Trophoblast cell (in vitro differentiated cells and primary cell): ENCODE measurements around the gene PPEF2.
A peak's percentile ranks its signal among the peaks of the same experiment; 100 is the strongest.
"Not testable (repeated sequence)": the region's sequence is repeated elsewhere in the genome, so short reads cannot be mapped to it uniquely, and the experiment has no call there.

Source experiments
- DNase-seq, 2 donors: peaks; one replicate each; pipeline ENCODE4 v3.0.0-alpha.2; 2016
- H2AFZ ChIP-seq: 2 replicates; pipeline ENCODE4 v1.6.1; 2013; ENCODE audit warnings: low read length, moderate library complexity, mild to moderate bottlenecking; ENCODE audit not compliant: insufficient read depth, poor library complexity
- H2AK5ac ChIP-seq: 2 replicates; pipeline ENCODE4 v1.6.1; 2013; ENCODE audit warnings: mild to moderate bottlenecking, low read length
- H2BK120ac ChIP-seq: 2 replicates; pipeline ENCODE4 v1.6.1; 2013; ENCODE audit warnings: low read length, mild to moderate bottlenecking, moderate library complexity; ENCODE audit not compliant: insufficient read depth, poor library complexity
- H2BK12ac ChIP-seq: 2 replicates; pipeline ENCODE4 v1.6.1; 2013; ENCODE audit warnings: mild to moderate bottlenecking, low read length, moderate library complexity
- H2BK5ac ChIP-seq: 2 replicates; pipeline ENCODE4 v1.6.1; 2013; ENCODE audit warnings: low read length, low read depth, moderate library complexity, mild to moderate bottlenecking; ENCODE audit not compliant: poor library complexity
- H3K14ac ChIP-seq: 2 replicates; pipeline ENCODE4 v1.6.1; 2013; ENCODE audit warnings: mild to moderate bottlenecking, low read length
- H3K18ac ChIP-seq: 2 replicates; pipeline ENCODE4 v1.6.1; 2013; ENCODE audit warnings: mild to moderate bottlenecking, low read length
- H3K23ac ChIP-seq: 2 replicates; pipeline ENCODE4 v1.6.1; 2013; ENCODE audit warnings: low read length
- H3K27ac ChIP-seq: 2 replicates; pipeline ENCODE4 v1.5.1; 2013; ENCODE audit warnings: low read depth, mild to moderate bottlenecking, inconsistent platforms, low read length, moderate library complexity
- H3K27me3 ChIP-seq: 2 replicates; pipeline ENCODE4 v1.6.1; 2013; ENCODE audit warnings: inconsistent platforms, mild to moderate bottlenecking, low read length, moderate library complexity; ENCODE audit not compliant: insufficient read depth
- H3K36me3 ChIP-seq, 2 experiments: 1 replicate in 1 of 2; 2 replicates in 1 of 2; pipeline ENCODE4 v1.6.1; 2013; ENCODE audit warnings: low read length in 2 of 2, mild to moderate bottlenecking in 2 of 2, moderate library complexity in 1 of 2; ENCODE audit not compliant: insufficient read depth in 2 of 2, control insufficient read depth in 1 of 2
- H3K4ac ChIP-seq: 2 replicates; pipeline ENCODE4 v1.6.1; 2013; ENCODE audit warnings: low read depth, mild to moderate bottlenecking, low read length, moderate library complexity
- H3K4me1 ChIP-seq, 2 experiments: 1 replicate in 1 of 2; 2 replicates in 1 of 2; pipeline ENCODE4 v1.6.1; 2013; ENCODE audit warnings: low read length in 2 of 2, mild to moderate bottlenecking in 2 of 2, moderate library complexity in 1 of 2; ENCODE audit not compliant: insufficient read depth in 2 of 2, control insufficient read depth in 1 of 2
- H3K4me2 ChIP-seq: 2 replicates; pipeline ENCODE4 v1.6.1; 2013; ENCODE audit warnings: inconsistent platforms, mild to moderate bottlenecking, low read length, moderate library complexity
- H3K4me3 ChIP-seq: 2 replicates; pipeline ENCODE4 v1.5.1; 2013; ENCODE audit warnings: mild to moderate bottlenecking, low read depth, low read length, inconsistent platforms
- H3K79me1 ChIP-seq: one replicate; pipeline ENCODE4 v1.6.1; 2013; ENCODE audit warnings: low read length
- H3K79me2 ChIP-seq: 2 replicates; pipeline ENCODE4 v1.6.1; 2013; ENCODE audit warnings: low read length, mild to moderate bottlenecking; ENCODE audit not compliant: control insufficient read depth, insufficient read depth, poor library complexity
- H3K9ac ChIP-seq: 2 replicates; pipeline ENCODE4 v1.6.1; 2013; ENCODE audit warnings: mild to moderate bottlenecking, low read length
- H3K9me3 ChIP-seq: 2 replicates; pipeline ENCODE4 v1.6.1; 2013; ENCODE audit warnings: low read depth, mild to moderate bottlenecking, control low read depth, inconsistent platforms, low read length; ENCODE audit not compliant: insufficient read depth
- H4K12ac ChIP-seq: 2 replicates; pipeline ENCODE4 v1.6.1; 2013; ENCODE audit warnings: low read depth, mild to moderate bottlenecking, low read length, moderate library complexity
- H4K8ac ChIP-seq: 2 replicates; pipeline ENCODE4 v1.6.1; 2013; ENCODE audit warnings: low read depth, mild to moderate bottlenecking, low read length, moderate library complexity
- H4K91ac ChIP-seq: one replicate; pipeline ENCODE4 v1.6.1; 2013; ENCODE audit warnings: low read depth, mild to moderate bottlenecking, low read length, moderate library complexity
- WGBS: extraction: QIAGEN DNeasy Blood & Tissue Kit; methylation state at CpG from one replicate; pipeline ENCODE4 v1.1.7; 2013; ENCODE audit warnings: missing lambda C conversion rate; ENCODE audit not compliant: insufficient read length, insufficient coverage; ENCODE audit errors: extremely low coverage; 5-methylcytosine and 5-hydroxymethylcytosine counted together

PPEF2 gene

DNA sequence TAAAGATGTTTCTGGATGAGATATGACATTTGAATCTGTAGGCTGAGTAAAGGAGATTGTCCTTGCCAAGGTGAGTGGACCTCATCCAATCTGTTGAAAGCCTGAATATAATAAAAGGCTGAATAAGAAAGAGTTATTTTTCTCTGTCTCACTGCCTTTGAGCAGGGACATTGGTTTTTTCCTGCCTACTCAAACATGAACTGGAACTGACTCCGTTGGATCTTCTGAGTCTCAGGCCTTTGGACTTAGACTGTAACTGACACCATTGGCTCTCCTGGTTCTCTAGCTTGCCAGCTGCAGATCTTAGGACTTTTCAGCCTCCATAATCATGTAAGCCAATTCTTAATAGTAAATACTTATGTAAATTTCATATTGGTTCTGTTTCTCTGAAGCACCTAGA is 43.5 kb downstream of the PPEF2 start:
- no peak overlapping the region for H3K27ac ChIP-seq

GRCh38 chr4:75849461-75849860 is 52.8 kb downstream of the PPEF2 start:
- H3K9ac ChIP-seq, result no peak overlapping the region
- no peak overlapping the region for H4K8ac ChIP-seq
- H3K4ac ChIP-seq, result no peak overlapping the region
- H4K12ac ChIP-seq, result no peak overlapping the region
- H3K27ac ChIP-seq, result no peak overlapping the region
- H2BK12ac ChIP-seq, result no peak overlapping the region
- no peak overlapping the region for H2BK5ac ChIP-seq
- no peak overlapping the region for H2BK120ac ChIP-seq
- no peak overlapping the region for H3K23ac ChIP-seq
- H2AFZ ChIP-seq, result no peak overlapping the region
- H3K18ac ChIP-seq, result no peak overlapping the region
- no peak overlapping the region for H2AK5ac ChIP-seq
- no peak overlapping the region for H3K14ac ChIP-seq
- no peak overlapping the region for H3K4me2 ChIP-seq
- H3K36me3 ChIP-seq, result no peaks in the 10 kb centered on the region
- DNase-seq, result peak; percentile 41 to 60
- WGBS, result no CpG with 5 or more reads among the region's 6 CpGs
- peaks cover under 1 to 1% of the 10 kb centered on the region in 2 experiments for H3K4me1 ChIP-seq
- no peak overlapping the region for H3K4me3 ChIP-seq
- H3K27me3 ChIP-seq, result no peaks in the 10 kb centered on the region
- H3K9me3 ChIP-seq, result no peaks in the 10 kb centered on the region
- peaks cover under 1% of the 10 kb centered on the region for H3K79me1 ChIP-seq
- no peaks in the 10 kb centered on the region for H3K79me2 ChIP-seq
- no peak overlapping the region for H4K91ac ChIP-seq

More for the DNA sequence above, 43.5 kb downstream of the PPEF2 start:
- H3K79me2 ChIP-seq, result no peaks in the 10 kb centered on the region
- no peaks in the 10 kb centered on the region for H3K36me3 ChIP-seq
- no peak overlapping the region for H3K4me3 ChIP-seq
- H4K8ac ChIP-seq, result no peak overlapping the region
- H3K18ac ChIP-seq, result no peak overlapping the region
- no peak overlapping the region for H3K9ac ChIP-seq
- H2BK12ac ChIP-seq, result no peak overlapping the region
- no peak overlapping the region for H2BK5ac ChIP-seq
- H3K14ac ChIP-seq, result no peak overlapping the region
- no peak overlapping the region for H3K4ac ChIP-seq
- H3K4me1 ChIP-seq, result no peaks in the 10 kb centered on the region
- H4K12ac ChIP-seq, result no peak overlapping the region
- no peaks in the 10 kb centered on the region for H3K79me1 ChIP-seq
- H3K9me3 ChIP-seq, result no peaks in the 10 kb centered on the region
- DNase-seq, result no peak
- H2BK120ac ChIP-seq, result no peak overlapping the region
- H2AK5ac ChIP-seq, result no peak overlapping the region
- no peak overlapping the region for H4K91ac ChIP-seq
- no peak overlapping the region for H2AFZ ChIP-seq
- WGBS, result no CpG with 5 or more reads among the region's 1 CpG
- H3K4me2 ChIP-seq, result no peak overlapping the region
- no peaks in the 10 kb centered on the region for H3K27me3 ChIP-seq
- H3K23ac ChIP-seq, result no peak overlapping the region

DNA sequence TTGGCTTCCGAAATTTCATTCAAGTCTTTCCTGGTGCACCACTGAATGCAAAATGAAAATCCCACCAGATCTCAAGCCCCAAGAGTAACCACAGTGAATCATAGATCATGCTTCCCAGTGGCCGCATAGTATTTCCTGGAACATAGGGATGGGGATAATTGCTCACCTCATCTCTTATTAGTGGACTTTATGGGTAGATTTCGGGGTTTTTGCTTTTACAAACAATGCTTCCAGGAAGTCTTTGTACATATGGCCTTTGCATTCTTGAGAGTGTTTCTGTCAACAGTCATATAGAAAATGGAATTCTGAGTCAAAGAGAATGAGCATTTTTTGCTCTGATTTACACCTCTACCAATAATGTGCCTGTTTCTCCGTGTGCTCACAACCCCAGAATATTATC is 53.4 kb downstream of the PPEF2 start:
- H3K4me2 ChIP-seq, result no peak overlapping the region
- no peak overlapping the region for H2BK12ac ChIP-seq
- H3K36me3 ChIP-seq, result no peaks in the 10 kb centered on the region
- no peak overlapping the region for H3K4ac ChIP-seq
- no peak overlapping the region for H3K18ac ChIP-seq
- no CpG with 5 or more reads among the region's 4 CpGs for whole genome bisulfite sequencing
- no peak overlapping the region for H3K27ac ChIP-seq
- H3K27me3 ChIP-seq, result no peaks in the 10 kb centered on the region
- H4K8ac ChIP-seq, result no peak overlapping the region
- H3K4me1 ChIP-seq, result peaks cover 2% of the 10 kb centered on the region in 2 experiments
- DNase-seq, result peak; percentile 14 to 70
- no peak overlapping the region for H2AK5ac ChIP-seq
- no peak overlapping the region for H3K23ac ChIP-seq
- H3K9ac ChIP-seq, result no peak overlapping the region
- H2BK120ac ChIP-seq, result no peak overlapping the region
- no peaks in the 10 kb centered on the region for H3K9me3 ChIP-seq
- peaks cover 2% of the 10 kb centered on the region for H3K79me1 ChIP-seq
- no peak overlapping the region for H2AFZ ChIP-seq
- no peak overlapping the region for H2BK5ac ChIP-seq
- H4K91ac ChIP-seq, result no peak overlapping the region
- no peak overlapping the region for H4K12ac ChIP-seq
- no peak overlapping the region for H3K4me3 ChIP-seq
- no peaks in the 10 kb centered on the region for H3K79me2 ChIP-seq
- no peak overlapping the region for H3K14ac ChIP-seq

GRCh38 chr4:75848171-75848760 is 54.0 kb downstream of the PPEF2 start:
- H4K91ac ChIP-seq, H4K12ac ChIP-seq, H2BK120ac ChIP-seq, H3K27me3 ChIP-seq, H3K14ac ChIP-seq, H3K27ac ChIP-seq, H3K4me2 ChIP-seq, H2AK5ac ChIP-seq, H3K36me3 ChIP-seq, H3K4me1 ChIP-seq, H2AFZ ChIP-seq, H3K79me1 ChIP-seq, H3K4me3 ChIP-seq, H4K8ac ChIP-seq, H2BK5ac ChIP-seq, H3K18ac ChIP-seq, H3K9me3 ChIP-seq, H3K4ac ChIP-seq, H3K23ac ChIP-seq, H2BK12ac ChIP-seq, H3K9ac ChIP-seq, H3K79me2 ChIP-seq: not testable (repeated sequence)
- DNase-seq, result peak; percentile 67 to 96
- WGBS, result no CpG with 5 or more reads among the region's 14 CpGs
